Measurements from ENCODE around the gene PIGO. TPM values are rescaled to one million over a fixed set of nuclear protein-coding genes. Genes with fewer than 3 reads are reported as not detected.

PIGO gene
- total and polyA plus RNA-seq, 7 donors = 6.2 to 11.6 (median 8.1) TPM

GRCh38 chr9:35108461-35108860, 12.1 kb upstream of the PIGO start:
- 87 to 93% (median 93%) methylated on average over 6 of the region's 6 CpGs for WGBS, 3 donors
- Histone ChIP-seq H3K4me1 (peaks cover 21% of the 10 kb centered on the region), H3K36me3 (ENCODE audit: insufficient read depth in 1 of 2, low read depth in 1 of 2) (peaks cover 0 to 45% of the 10 kb centered on the region in 2 donors), H3K27ac (no peak overlapping the region), H3K4me3 (no peak overlapping the region), H3K27me3 (ENCODE audit: insufficient read depth in 3 of 3, low read length in 2 of 3) (no peaks in the 10 kb centered on the region), H3K9me3 (no peaks in the 10 kb centered on the region)
- TF ChIP-seq, protein P1, sequence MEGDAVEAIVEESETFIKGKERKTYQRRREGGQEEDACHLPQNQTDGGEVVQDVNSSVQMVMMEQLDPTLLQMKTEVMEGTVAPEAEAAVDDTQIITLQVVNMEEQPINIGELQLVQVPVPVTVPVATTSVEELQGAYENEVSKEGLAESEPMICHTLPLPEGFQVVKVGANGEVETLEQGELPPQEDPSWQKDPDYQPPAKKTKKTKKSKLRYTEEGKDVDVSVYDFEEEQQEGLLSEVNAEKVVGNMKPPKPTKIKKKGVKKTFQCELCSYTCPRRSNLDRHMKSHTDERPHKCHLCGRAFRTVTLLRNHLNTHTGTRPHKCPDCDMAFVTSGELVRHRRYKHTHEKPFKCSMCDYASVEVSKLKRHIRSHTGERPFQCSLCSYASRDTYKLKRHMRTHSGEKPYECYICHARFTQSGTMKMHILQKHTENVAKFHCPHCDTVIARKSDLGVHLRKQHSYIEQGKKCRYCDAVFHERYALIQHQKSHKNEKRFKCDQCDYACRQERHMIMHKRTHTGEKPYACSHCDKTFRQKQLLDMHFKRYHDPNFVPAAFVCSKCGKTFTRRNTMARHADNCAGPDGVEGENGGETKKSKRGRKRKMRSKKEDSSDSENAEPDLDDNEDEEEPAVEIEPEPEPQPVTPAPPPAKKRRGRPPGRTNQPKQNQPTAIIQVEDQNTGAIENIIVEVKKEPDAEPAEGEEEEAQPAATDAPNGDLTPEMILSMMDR (IDR thresholded peaks at IDR 0.05) = no peak
- ATAC-seq (no peak), DNase-seq (no peak)
- intact Hi-C loops (cut with DNase I) = no loop called here

DNA sequence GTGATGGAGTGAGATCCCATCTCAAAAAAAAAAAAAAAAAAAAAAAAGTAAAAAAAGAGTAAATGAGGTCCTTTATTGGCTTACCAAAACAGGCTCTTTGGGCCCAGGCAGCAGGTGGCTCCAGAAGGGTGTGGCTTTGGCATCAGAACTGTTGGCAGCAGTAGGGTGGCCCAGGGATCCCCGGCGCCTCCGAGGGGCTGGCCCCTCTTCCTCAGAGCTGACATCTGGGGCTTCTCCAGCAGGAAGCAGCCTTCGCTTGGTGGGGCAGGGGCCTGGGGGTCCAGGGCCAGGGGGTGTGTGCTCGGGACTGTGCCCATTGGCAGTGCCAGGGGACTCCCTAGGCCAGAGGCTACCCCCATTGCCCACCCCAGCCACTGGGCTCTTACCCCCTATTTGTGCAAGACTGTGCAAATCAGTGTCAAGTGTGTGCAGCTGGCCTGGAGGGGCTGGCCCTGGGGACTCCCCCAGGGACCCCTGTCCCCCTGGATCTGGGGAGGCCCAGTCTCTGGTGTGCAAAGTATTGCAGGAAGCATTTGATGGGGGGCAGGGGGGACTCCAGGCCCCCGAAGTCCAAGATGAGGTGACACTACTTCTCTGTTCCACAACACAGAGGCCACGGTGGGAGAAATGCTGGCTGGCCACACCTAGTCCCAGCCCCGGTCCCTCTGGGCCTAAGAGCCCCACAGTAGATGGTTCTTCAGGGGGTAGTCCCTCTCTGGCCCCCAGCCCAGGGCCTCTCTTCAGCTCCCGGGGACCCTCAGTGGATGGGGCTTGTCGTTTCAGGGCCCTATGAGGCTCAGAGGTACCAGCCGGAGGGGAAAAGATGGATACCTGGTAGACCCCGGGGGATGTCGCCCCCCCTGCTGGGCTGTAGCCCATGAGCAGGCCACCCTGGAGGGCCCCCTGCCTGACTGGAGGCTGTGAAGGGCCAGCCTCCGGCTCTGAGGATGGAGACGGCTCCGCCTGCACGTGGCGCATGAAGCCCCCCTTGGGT, 11.2 kb upstream of the PIGO start:
- Histone ChIP-seq H3K27me3 (ENCODE audit: insufficient read depth in 3 of 3, low read length in 2 of 3) (no peaks in the 10 kb centered on the region), H3K27ac (no peak overlapping the region), H3K4me1 (peaks cover 24% of the 10 kb centered on the region), H3K9me3 (no peaks in the 10 kb centered on the region), H3K4me3 (no peak overlapping the region), H3K36me3 (ENCODE audit: insufficient read depth in 1 of 2, low read depth in 1 of 2) (peaks cover 0 to 45% of the 10 kb centered on the region in 2 donors)
- WGBS, 3 donors = 66 to 72% (median 67%) methylated on average over 18 of the region's 18 CpGs
- no peak for DNase-seq
- TF ChIP-seq, protein P1 (IDR thresholded peaks at IDR 0.05) = no peak
- ATAC-seq = no peak
- intact Hi-C loops (cut with DNase I) = no loop called here

DNA sequence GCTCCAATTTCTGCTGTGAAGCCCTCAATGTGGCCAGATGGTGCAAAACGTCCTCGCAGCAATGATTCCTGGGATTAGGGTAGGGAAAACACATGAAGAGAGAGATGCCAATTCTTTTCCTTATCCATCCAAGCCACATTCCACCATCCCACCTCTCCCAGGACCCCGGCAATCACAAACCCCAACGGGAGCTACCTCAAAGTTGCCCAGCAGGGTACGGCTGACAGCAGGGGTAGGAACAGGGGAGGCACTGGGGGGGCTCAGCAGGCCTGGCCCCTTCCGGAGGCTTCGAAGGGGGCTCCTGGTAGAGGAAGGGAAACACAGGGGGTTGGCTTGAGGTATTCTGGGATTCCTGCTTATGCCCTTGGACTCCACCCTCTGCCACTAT, 9.9 kb upstream of the PIGO start:
- Histone ChIP-seq H3K9me3 (no peaks in the 10 kb centered on the region), H3K4me1 (peaks cover 28% of the 10 kb centered on the region), H3K36me3 (ENCODE audit: insufficient read depth in 1 of 2, low read depth in 1 of 2) (peaks cover 0 to 52% of the 10 kb centered on the region in 2 donors), H3K27ac (no peak overlapping the region), H3K4me3 (no peak overlapping the region), H3K27me3 (ENCODE audit: insufficient read depth in 3 of 3, low read length in 2 of 3) (no peaks in the 10 kb centered on the region)
- WGBS, 3 donors = 81 to 91% (median 89%) methylated on average over 7 of the region's 7 CpGs
- no peak for DNase-seq
- TF ChIP-seq, protein P1 (IDR thresholded peaks at IDR 0.05) = no peak
- intact Hi-C loops (cut with DNase I) = no loop called here
- no peak for ATAC-seq

- WGBS, 3 donors = 91 to 94% (median 91%) methylated on average over 13 of the region's 13 CpGs
- H3K4me1 ChIP-seq = peaks cover 28% of the 10 kb centered on the region
- no peak overlapping the region for H3K27ac ChIP-seq
- H3K27me3 ChIP-seq (ENCODE audit: insufficient read depth in 3 of 3, low read length in 2 of 3) = no peaks in the 10 kb centered on the region
- H3K36me3 ChIP-seq (ENCODE audit: insufficient read depth in 1 of 2, low read depth in 1 of 2) = peaks cover 0 to 58% of the 10 kb centered on the region in 2 donors
- DNase-seq (no peak), ATAC-seq (no peak)
- H3K4me3 ChIP-seq = no peak overlapping the region
- TF ChIP-seq, protein P1 (IDR thresholded peaks at IDR 0.05) = no peak
- intact Hi-C loops (cut with DNase I) = no loop called here
- H3K9me3 ChIP-seq = no peaks in the 10 kb centered on the region
Measured at GRCh38 chr9:35105571-35106342, 9.4 kb upstream of the PIGO start.

All from psoas muscle (tissue), 8 donors.